ENCODE data around the gene PARP4. TPM values are rescaled to one million over a fixed set of nuclear protein-coding genes. Genes with fewer than 3 reads are reported as not detected.
A peak's percentile ranks its signal among the peaks of the same experiment; 100 is the strongest.
"Not testable (repeated sequence)": the region's sequence is repeated elsewhere in the genome, so short reads cannot be mapped to it uniquely, and the experiment has no call there.

The PARP4 gene
- total RNA-seq, 2 donors from 2014 or later: 55.8 to 71.8 TPM

DNA sequence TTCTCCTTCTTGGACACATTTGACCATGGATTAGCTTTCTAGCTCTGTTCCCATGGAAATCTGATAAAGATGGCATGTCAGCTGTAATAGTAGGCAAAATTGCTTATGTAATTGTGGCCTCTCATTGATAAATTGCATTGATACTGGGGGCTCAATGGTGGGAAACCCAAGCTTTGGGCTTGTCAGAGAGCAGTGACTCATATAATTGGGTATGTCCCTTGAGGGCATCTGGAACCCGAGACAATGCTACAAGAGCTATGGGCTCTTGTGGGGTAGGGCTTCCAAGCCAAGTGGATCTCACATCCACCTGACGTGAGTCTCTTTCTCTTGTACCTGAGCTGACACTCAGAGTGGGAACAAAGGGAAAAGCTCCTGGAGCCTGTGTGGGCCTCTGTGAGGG lies 16.3 kb downstream of the PARP4 start:
- not testable (repeated sequence) for H3K27ac Mint-ChIP-seq; H3K9me3 Mint-ChIP-seq; H3K27me3 Mint-ChIP-seq; H3K4me3 Mint-ChIP-seq; DNase-seq (ENCODE audit: low spot score); ATAC-seq
- Mint-ChIP-seq H3K36me3 (peaks cover 20% of the 10 kb centered on the region), H3K4me1 (ENCODE audit: low read depth in 2 of 2) (peaks cover 7 to 11% of the 10 kb centered on the region in 2 donors)

DNA sequence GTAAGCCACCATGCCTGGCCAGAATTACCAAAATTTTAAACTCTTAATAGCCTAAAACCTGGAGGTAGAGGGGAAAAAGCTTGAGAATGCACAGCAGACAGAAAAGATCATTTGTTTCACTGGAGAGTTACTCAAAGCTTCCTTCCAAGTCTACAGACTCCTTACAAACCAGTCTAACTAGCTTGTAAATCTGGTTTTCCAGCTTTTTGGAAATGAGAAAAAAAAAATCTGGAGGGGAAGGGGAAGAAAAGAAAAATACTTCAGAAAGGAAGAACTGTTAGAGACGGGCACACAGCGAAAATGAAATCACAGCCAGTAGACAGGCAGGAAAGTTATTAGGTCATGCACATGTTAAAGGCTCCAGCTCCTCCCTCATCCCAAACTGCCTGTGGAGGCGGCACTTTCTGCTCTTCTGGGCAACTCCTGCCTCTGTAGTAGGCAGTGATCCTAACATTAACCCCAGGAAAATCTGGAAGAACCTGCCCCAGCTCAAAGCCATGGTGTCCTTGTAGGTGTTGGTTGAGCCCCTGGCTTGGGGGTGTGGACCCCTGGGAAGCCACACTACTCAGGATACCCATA lies 17.3 kb downstream of the PARP4 start:
- H3K4me3 Mint-ChIP-seq: no peak overlapping the region
- DNase-seq (ENCODE audit: low spot score): no peak
- peaks cover under 1 to 2% of the 10 kb centered on the region in 2 donors for H3K4me1 Mint-ChIP-seq (ENCODE audit: low read depth in 2 of 2)
- no peaks in the 10 kb centered on the region for H3K9me3 Mint-ChIP-seq
- no peak overlapping the region for H3K27ac Mint-ChIP-seq
- ATAC-seq: no peak
- no peaks in the 10 kb centered on the region for H3K27me3 Mint-ChIP-seq
- H3K36me3 Mint-ChIP-seq: peaks cover 20% of the 10 kb centered on the region

DNA sequence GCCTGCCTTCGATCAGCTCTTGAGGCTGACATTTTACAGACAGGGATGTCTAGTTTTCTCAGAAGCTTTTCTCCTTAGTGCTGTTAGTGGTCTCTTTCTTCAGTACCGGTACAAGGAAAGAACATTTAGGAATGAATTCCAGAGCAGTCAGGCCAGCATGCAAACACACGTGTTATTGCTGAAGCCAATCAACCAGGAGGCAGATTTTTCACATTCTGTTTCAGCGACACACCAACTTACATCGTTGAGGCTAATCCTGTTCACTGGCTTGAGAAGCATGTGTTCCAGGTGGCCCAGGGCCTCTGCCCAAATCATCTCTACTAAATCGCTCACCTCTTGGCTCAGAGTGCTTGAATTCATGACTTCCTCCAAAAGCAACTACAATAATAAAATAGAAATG lies 19.2 kb downstream of the PARP4 start:
- Mint-ChIP-seq H3K36me3 (peaks cover 25% of the 10 kb centered on the region), H3K27ac (no peak overlapping the region), H3K4me1 (ENCODE audit: low read depth in 2 of 2) (peaks cover 0 to 2% of the 10 kb centered on the region in 2 donors), H3K4me3 (no peak overlapping the region), H3K27me3 (no peaks in the 10 kb centered on the region), H3K9me3 (no peaks in the 10 kb centered on the region)
- DNase-seq (ENCODE audit: low spot score): no peak
- no peak for ATAC-seq

DNA sequence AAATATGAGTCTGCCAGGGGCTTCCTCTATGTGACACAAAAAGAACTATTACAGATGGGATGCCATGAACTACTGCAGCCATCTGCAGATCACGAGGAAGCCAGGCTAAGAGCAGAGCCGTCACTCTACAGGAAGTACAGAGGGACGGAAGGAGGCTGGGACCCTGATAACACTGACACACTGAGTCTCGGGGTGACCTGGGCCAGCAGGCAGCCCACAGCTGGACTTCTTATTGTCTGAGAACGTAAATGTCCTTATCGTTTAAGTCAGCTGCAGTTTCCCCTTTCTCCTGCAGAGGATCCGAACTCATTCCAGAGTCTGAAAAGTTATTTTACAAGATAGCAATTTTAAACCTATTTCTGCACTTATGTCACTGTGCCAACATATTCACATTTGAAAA lies 20.7 kb downstream of the PARP4 start:
- no peaks in the 10 kb centered on the region for H3K27me3 Mint-ChIP-seq
- H3K27ac Mint-ChIP-seq: no peak overlapping the region
- DNase-seq (ENCODE audit: low spot score) (no peak), ATAC-seq (no peak)
- H3K9me3 Mint-ChIP-seq: no peaks in the 10 kb centered on the region
- no peak overlapping the region for H3K4me3 Mint-ChIP-seq
- peaks cover 25% of the 10 kb centered on the region for H3K36me3 Mint-ChIP-seq
- H3K4me1 Mint-ChIP-seq (ENCODE audit: low read depth in 2 of 2): peaks cover 0 to 5% of the 10 kb centered on the region in 2 donors

DNA sequence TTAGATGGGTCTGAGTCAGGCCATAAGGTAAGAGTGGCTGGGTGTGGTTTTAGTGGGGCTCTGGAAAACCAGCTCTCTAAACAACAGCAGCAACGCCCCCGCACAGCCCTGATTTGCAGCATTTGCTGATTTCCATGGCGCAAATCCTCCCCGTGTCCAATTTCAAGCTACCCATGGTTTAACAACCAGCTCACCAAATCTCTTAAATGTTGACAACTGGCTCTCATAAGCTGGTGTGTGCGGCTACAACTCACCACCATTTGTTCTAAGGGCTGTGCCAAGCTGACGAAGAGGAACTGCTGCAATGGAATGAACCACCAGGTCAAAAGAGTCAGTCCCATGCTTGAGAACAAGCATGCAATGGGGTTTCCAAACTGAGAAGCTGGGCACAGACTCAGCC lies 22.9 kb downstream of the PARP4 start:
- peaks cover 31% of the 10 kb centered on the region for H3K36me3 Mint-ChIP-seq
- no peak for DNase-seq (ENCODE audit: low spot score)
- H3K27me3 Mint-ChIP-seq: no peaks in the 10 kb centered on the region
- H3K27ac Mint-ChIP-seq: no peak overlapping the region
- no peaks in the 10 kb centered on the region for H3K9me3 Mint-ChIP-seq
- H3K4me3 Mint-ChIP-seq: no peak overlapping the region
- H3K4me1 Mint-ChIP-seq (ENCODE audit: low read depth in 2 of 2): peaks cover 0 to 5% of the 10 kb centered on the region in 2 donors
- no peak for ATAC-seq

DNA sequence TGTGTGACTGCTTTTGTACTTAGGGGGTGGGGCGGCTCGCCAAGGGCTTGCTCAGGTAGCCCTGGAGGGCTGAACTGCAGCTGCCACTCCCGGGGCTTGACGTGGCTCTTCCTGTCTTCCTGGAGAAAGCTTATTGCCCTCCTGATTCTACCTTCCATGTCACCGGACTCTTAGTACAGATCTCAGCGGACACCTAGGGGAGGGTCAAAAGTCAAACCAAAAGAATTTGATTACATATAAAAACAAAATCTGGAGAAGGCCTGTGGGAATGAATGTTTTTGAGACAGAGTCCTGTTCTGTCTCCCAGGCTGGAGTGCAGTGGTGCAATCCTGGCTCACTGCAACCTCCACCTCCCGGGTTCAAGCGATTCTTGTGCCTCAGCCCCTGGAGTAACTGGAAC lies 24.5 kb downstream of the PARP4 start:
- not testable (repeated sequence) for H3K27ac Mint-ChIP-seq; H3K9me3 Mint-ChIP-seq; H3K27me3 Mint-ChIP-seq; H3K4me3 Mint-ChIP-seq; DNase-seq (ENCODE audit: low spot score); H3K4me1 Mint-ChIP-seq (ENCODE audit: low read depth in 2 of 2); ATAC-seq
- peaks cover 24% of the 10 kb centered on the region for H3K36me3 Mint-ChIP-seq

DNA sequence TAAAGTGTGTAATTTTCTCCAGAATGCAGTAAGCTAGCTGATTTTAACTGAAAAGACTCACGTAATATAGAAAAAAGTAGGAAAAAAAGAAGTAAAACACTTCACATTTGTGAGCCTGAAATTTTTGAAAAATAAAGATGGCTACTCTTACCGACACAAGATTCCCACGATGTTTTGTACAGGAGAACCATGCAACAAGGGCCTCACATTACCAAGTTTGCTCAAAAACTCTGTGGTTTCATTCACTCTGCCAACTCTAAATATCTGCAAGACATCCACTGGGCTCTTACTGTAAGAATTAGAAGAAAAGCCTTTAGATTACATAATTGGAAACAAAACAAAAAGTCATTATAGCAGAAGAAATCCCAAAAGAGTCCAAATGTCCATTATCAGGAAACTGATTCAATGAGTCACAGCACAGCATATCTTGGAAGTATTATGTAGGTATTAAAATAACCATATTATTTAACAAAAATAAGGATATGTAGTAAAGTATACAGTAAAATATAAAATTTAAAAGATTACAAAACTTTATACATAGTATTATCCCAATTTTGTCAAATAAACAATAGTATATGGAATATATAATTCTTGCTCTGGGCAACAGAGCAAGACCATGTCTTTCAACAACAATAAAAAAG lies 26.4 kb downstream of the PARP4 start:
- not testable (repeated sequence) for H3K27me3 Mint-ChIP-seq; H3K9me3 Mint-ChIP-seq; ATAC-seq; H3K4me1 Mint-ChIP-seq (ENCODE audit: low read depth in 2 of 2); DNase-seq (ENCODE audit: low spot score); H3K4me3 Mint-ChIP-seq; H3K27ac Mint-ChIP-seq
- H3K36me3 Mint-ChIP-seq: peaks cover 24% of the 10 kb centered on the region

DNA sequence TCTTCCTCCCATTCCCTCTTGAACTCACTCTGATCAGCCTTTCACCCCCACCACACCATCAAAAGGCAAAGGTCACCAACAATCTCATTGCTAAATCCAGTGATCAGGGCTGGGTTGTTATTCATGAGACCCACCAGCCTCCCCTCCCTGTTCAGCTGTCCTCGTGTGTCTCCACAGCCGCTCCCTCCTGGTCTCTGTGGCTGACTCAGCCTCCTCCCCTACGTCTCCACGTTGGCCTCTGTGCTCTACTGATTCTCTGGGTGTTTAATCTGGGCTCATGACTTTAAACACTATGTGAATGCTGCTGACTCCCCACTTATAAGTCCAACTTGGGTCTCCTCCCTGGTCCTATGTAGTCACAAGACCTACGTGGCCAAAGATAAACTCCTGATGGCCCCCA lies 38.9 kb downstream of the PARP4 start:
- H3K27me3 Mint-ChIP-seq: no peaks in the 10 kb centered on the region
- H3K27ac Mint-ChIP-seq: peak overlapping the region; percentile 7 to 15
- peak in 1 of 2 donors; percentile 17 for ATAC-seq
- H3K9me3 Mint-ChIP-seq: no peaks in the 10 kb centered on the region
- peaks cover 8 to 14% of the 10 kb centered on the region in 2 donors for H3K4me1 Mint-ChIP-seq (ENCODE audit: low read depth in 2 of 2)
- no peak overlapping the region for H3K4me3 Mint-ChIP-seq
- peaks cover 50% of the 10 kb centered on the region for H3K36me3 Mint-ChIP-seq
- DNase-seq (ENCODE audit: low spot score): no peak

DNA sequence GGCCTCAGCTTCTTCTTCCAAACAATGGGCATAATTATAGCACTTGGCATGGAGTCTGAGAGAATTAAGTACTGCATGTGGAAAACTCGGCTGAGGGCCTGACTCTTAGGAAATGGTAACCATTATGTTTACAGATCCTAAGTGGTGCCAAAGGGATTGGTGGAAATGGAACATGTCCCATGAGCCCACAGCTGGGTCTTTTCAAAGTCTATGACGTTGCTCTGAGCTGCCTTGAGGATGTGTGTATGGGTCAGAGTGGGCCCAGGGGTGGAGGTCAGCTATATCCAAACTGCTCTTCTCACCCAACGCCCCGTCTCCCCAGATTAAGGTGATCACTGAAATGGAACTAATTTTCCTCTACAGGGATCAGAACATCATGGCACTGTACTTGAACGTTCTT lies 40.4 kb downstream of the PARP4 start:
- Mint-ChIP-seq H3K36me3 (peaks cover 51% of the 10 kb centered on the region), H3K4me1 (ENCODE audit: low read depth in 2 of 2) (peaks cover 8 to 14% of the 10 kb centered on the region in 2 donors)
- not testable (repeated sequence) for ATAC-seq; DNase-seq (ENCODE audit: low spot score); H3K27me3 Mint-ChIP-seq; H3K4me3 Mint-ChIP-seq; H3K9me3 Mint-ChIP-seq; H3K27ac Mint-ChIP-seq

DNA sequence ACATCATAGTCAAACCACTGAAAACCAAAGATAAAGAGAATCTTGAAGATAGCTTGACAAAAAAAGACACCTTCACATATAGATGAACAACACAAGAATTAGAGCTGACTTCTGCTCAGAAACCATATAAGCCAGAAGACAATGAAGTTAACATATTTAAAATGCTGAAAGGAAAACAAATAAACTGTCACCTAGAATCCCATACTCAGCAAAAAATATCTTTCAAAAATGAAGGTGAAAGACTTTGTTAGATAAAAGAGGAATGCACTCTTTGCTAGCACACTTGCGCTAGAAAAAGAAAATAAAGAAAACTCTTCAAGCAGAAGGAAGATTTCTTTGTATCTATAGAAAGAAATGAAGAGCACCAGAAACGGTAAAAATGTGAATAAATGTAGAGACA lies 49.5 kb downstream of the PARP4 start:
- ATAC-seq (no peak), DNase-seq (ENCODE audit: low spot score) (no peak)
- Mint-ChIP-seq H3K9me3 (no peaks in the 10 kb centered on the region), H3K27ac (peak overlapping the region; percentile 22 to 66), H3K4me3 (peak overlapping the region; percentile 44), H3K36me3 (peaks cover 22% of the 10 kb centered on the region), H3K27me3 (no peaks in the 10 kb centered on the region), H3K4me1 (ENCODE audit: low read depth in 2 of 2) (peaks cover 35 to 46% of the 10 kb centered on the region in 2 donors)

DNA sequence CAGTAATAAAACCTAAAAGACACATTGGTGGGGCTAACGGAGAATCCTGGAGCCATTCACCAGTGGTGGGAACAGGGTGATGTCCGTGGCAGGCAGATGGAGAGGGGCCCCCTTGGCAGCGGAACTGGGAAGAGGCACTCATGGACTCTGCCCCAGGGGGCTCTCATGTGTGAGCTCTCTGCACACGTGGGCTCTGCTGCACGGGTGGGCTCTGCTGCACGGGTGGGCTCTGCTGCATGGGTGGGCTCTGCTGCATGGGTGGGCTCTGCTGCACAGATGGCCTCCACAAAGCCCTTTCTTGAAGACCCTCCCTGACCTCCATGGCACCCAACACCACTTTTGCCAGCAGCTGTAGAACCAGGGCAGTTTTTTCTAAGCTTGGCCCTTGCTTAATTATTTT lies 52.3 kb downstream of the PARP4 start:
- no peaks in the 10 kb centered on the region for H3K9me3 Mint-ChIP-seq
- no peak overlapping the region for H3K4me3 Mint-ChIP-seq
- H3K36me3 Mint-ChIP-seq: peaks cover 18% of the 10 kb centered on the region
- H3K27ac Mint-ChIP-seq: peak overlapping the region in 1 of 2 donors; percentile 88
- peaks cover 33 to 46% of the 10 kb centered on the region in 2 donors for H3K4me1 Mint-ChIP-seq (ENCODE audit: low read depth in 2 of 2)
- ATAC-seq: no peak
- H3K27me3 Mint-ChIP-seq: no peaks in the 10 kb centered on the region
- DNase-seq (ENCODE audit: low spot score): no peak

DNA sequence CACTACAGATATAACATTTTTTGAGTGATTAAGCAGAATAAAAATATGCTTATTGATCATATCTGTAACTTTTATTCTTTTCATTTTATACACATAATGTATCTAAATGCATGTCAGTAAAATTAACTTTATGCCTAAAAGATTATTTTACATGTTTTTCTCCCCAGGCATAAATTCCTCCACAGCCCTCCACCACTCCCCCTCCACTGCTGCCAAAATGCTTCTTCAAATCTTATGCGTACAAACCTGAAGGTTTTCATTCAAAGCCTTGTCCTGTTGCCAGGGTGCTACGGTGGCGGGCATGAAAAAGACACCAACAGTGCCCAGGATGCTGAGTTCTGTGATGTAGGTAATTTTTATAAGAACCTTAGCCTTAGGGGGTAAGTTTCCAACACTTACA lies 52.9 kb downstream of the PARP4 start:
- DNase-seq (ENCODE audit: low spot score) (no peak), ATAC-seq (no peak)
- Mint-ChIP-seq H3K4me1 (ENCODE audit: low read depth in 2 of 2) (peaks cover 32 to 45% of the 10 kb centered on the region in 2 donors), H3K4me3 (no peak overlapping the region), H3K36me3 (peaks cover 19% of the 10 kb centered on the region), H3K27me3 (no peaks in the 10 kb centered on the region), H3K27ac (peak overlapping the region; percentile 72 to 88), H3K9me3 (no peaks in the 10 kb centered on the region)

DNA sequence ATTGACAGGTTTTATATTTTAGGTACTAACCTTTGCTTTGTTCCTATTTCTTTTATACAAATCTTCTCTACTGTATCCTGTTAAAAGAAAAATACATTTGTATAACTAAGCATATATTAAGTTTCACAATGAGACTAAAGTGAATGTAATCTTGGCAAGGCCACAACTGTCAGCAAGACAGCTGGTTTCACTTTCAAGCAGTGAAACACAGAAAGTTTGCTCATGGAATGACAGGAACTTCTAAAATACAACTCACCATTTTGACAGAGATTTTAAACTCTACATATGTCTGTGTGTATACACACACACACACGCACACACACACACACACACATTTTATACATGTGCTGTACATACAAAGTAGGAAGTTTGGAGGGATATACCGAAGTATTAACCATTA lies 53.3 kb downstream of the PARP4 start:
- ATAC-seq (peak; percentile 81 to 88), DNase-seq (ENCODE audit: low spot score) (no peak)
- Mint-ChIP-seq H3K27me3 (no peaks in the 10 kb centered on the region), H3K9me3 (no peaks in the 10 kb centered on the region), H3K4me1 (ENCODE audit: low read depth in 2 of 2) (peaks cover 29 to 41% of the 10 kb centered on the region in 2 donors), H3K36me3 (peaks cover 17% of the 10 kb centered on the region), H3K4me3 (peak overlapping the region; percentile 49), H3K27ac (peak overlapping the region; percentile 72 to 88)

DNA sequence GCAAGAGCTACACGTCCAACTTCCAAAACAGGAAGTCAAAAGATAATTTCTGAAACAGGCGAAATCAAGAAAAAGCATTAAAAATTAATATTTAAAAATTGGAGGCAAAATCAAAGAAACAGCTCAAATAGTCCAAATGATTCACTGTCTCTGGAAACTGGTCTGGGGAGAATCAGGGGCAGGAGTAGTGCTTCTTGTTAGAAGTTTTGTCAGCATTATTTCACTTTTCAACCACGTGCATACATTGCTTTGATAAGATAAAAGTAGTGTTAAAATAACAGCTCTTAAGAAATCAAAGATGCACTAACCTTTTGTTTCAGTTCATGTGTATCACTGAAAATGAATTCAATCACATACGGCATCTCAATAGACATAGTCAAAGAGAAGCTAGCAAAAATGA lies 53.8 kb downstream of the PARP4 start:
- H3K9me3 Mint-ChIP-seq: no peaks in the 10 kb centered on the region
- no peaks in the 10 kb centered on the region for H3K27me3 Mint-ChIP-seq
- H3K4me1 Mint-ChIP-seq (ENCODE audit: low read depth in 2 of 2): peaks cover 24 to 36% of the 10 kb centered on the region in 2 donors
- peaks cover 16% of the 10 kb centered on the region for H3K36me3 Mint-ChIP-seq
- ATAC-seq: peak in 1 of 2 donors; percentile 7
- DNase-seq (ENCODE audit: low spot score): no peak
- H3K27ac Mint-ChIP-seq: peak overlapping the region; percentile 72 to 88
- H3K4me3 Mint-ChIP-seq: peak overlapping the region; percentile 31

Measured in natural killer cell treated with Interleukin-12 subunit alpha and Interleukin-12 subunit beta and Interleukin-15 and Interleukin-18, amount 100 ng/mL, for 72 hours (primary cell).